Measurements from ENCODE around the gene OOSP2.

Gene OOSP2

DNA sequence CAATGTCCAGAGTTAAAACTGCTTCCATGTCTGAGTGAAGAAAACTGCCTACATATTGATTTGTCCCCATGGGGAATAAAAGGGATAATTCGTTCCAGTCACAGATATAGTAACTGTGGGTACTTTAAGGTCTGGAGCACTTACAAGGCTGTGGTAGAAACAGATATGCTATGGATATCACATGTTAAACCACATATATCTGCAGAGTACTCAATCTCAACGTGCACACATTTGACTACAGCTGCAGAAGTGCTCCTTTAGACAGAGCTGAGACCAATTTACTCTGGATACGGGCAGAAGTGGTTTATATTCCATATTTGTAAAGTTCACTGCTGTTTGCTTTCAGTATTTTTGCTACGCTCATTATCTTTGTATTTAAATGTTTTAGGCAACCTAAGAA is 38.5 kb downstream of the OOSP2 start:
- no peak for DNase-seq (ENCODE audit: low read depth)
- TF ChIP-seq, protein P1, sequence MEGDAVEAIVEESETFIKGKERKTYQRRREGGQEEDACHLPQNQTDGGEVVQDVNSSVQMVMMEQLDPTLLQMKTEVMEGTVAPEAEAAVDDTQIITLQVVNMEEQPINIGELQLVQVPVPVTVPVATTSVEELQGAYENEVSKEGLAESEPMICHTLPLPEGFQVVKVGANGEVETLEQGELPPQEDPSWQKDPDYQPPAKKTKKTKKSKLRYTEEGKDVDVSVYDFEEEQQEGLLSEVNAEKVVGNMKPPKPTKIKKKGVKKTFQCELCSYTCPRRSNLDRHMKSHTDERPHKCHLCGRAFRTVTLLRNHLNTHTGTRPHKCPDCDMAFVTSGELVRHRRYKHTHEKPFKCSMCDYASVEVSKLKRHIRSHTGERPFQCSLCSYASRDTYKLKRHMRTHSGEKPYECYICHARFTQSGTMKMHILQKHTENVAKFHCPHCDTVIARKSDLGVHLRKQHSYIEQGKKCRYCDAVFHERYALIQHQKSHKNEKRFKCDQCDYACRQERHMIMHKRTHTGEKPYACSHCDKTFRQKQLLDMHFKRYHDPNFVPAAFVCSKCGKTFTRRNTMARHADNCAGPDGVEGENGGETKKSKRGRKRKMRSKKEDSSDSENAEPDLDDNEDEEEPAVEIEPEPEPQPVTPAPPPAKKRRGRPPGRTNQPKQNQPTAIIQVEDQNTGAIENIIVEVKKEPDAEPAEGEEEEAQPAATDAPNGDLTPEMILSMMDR (IDR thresholded peaks at IDR 0.05; ENCODE audit: low read depth, low read length, missing control alignments): no peak
- no peak overlapping the region for H3K4me3 ChIP-seq (ENCODE audit: low read depth, low read length)

DNA sequence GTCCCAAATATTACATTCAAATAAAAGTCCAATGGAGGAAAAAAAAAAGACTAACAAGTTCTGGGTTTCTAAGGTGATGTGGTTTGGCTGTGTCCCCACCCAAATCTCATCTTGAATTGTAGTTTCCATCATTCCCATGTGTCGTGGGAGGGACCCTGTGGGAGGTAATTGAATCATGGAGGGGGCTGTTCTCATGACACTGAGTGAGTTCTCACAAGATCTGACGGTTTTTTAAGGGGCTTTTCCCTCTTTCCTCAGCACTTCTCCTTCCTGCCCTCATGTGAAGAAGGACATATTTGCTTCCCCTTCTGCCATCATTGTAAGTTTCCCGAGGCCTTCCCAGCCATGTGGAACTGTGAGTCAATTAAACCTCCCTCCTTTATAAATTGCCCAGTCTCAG is 40.3 kb downstream of the OOSP2 start:
- TF ChIP-seq, protein P1 (IDR thresholded peaks at IDR 0.05; ENCODE audit: low read depth, low read length, missing control alignments): no peak
- DNase-seq (ENCODE audit: low read depth): no peak
- no peak overlapping the region for H3K4me3 ChIP-seq (ENCODE audit: low read depth, low read length)

DNA sequence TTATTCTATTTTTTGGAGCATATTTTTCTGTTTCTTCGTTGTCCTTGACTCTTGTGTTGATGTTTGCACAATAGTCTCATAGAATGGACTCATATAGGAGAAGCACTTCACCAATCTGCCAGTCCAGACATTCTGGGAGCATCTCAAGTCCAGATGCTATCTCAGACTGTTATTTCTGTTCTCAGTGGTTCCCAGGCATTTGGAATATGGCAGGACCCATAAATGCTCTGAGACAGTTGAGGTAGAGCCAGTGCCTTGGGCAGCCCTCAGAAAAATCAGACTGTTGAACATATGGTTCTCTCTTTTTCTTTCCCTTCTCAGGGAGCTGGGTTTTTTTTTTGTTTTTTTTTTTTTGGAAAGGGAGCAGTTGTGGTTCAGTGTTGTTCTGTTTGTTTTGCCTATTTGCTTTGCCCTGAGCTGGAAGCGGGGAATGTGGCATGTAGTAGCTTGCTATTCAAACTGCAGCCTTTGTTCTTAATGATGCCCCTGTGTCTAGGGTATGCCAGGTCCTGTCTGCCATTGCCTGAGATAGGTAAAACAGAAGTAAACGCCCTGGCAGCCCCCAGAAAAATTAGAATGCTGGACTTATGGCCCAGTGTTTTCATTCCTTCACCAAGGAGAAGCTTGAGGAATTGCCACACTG is 44.5 kb downstream of the OOSP2 start:
- H3K4me3 ChIP-seq (ENCODE audit: low read depth, low read length): no peak overlapping the region
- TF ChIP-seq, protein P1 (IDR thresholded peaks at IDR 0.05; ENCODE audit: low read depth, low read length, missing control alignments): no peak
- no peak for DNase-seq (ENCODE audit: low read depth)

DNA sequence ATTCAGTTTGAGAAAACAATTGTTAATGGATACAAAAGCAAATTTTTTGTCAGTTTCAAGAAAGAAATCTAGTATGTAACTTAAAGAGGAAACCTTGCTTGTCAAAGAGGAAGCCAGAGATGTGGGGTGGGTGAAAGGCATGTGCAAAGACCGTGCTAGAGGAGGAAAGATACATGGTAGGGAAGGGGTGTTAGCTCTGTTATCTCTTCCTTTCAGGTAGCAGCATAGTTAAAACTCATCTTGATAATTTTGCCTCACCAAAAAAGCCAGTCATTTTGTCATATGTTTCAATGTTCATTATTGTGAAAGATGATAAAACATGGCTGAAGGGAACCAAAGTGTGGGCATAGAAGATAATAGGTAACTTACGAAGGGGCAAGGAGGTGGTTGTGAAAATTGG is 45.7 kb downstream of the OOSP2 start:
- H3K4me3 ChIP-seq (ENCODE audit: low read depth, low read length): no peak overlapping the region
- no peak for DNase-seq (ENCODE audit: low read depth)
- TF ChIP-seq, protein P1 (IDR thresholded peaks at IDR 0.05; ENCODE audit: low read depth, low read length, missing control alignments): no peak

DNA sequence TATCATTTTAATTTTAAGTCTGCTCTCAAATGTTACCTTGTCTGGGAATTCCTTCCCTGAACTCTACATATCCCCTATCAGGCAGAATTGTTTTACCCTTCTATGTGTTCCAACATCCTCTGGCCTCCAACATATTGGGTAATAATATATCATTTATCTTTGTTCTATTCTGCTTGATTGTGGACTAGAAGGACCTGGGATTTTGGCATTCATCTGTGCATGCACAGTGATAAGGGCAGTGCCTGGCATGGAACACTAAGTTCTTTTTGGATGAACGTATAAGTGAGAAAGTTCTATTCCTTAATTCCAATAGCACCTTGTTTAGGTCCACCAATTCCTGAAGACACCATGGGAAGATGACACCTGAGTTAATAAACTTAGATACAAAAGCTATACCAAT is 47.0 kb downstream of the OOSP2 start:
- TF ChIP-seq, protein P1 (IDR thresholded peaks at IDR 0.05; ENCODE audit: low read depth, low read length, missing control alignments): no peak
- no peak overlapping the region for H3K4me3 ChIP-seq (ENCODE audit: low read depth, low read length)
- no peak for DNase-seq (ENCODE audit: low read depth)

DNA sequence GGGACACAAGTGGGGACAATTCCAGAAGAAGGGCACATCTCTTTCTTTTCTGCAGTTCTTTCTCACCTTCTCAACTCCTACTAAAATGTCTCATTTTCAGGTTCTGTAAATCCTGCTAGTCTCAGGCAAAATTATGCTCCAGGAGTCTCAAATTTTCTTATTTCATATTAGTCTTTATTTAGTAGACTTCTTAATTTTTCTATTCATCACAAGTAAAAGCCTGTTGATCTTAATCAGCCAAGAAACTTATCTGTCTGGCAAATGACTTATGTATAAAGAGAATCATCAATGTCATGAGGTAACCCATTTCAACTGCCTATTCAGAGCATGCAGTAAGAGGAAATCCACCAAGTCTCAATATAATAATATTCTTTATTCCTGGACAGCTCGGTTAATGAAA is 48.2 kb downstream of the OOSP2 start, which contains the start of gene MS4A2:
MS4A2 (plus strand) TSS at position 301 of the 400 bp plus-strand sequence. CDS start 102 bp downstream, outside the sequence.
- no peak within 1 kb of the TSS for H3K4me3 ChIP-seq (ENCODE audit: low read depth, low read length)
- no peak for DNase-seq (ENCODE audit: low read depth)
- TF ChIP-seq, protein P1 (IDR thresholded peaks at IDR 0.05; ENCODE audit: low read depth, low read length, missing control alignments): no peak

DNA sequence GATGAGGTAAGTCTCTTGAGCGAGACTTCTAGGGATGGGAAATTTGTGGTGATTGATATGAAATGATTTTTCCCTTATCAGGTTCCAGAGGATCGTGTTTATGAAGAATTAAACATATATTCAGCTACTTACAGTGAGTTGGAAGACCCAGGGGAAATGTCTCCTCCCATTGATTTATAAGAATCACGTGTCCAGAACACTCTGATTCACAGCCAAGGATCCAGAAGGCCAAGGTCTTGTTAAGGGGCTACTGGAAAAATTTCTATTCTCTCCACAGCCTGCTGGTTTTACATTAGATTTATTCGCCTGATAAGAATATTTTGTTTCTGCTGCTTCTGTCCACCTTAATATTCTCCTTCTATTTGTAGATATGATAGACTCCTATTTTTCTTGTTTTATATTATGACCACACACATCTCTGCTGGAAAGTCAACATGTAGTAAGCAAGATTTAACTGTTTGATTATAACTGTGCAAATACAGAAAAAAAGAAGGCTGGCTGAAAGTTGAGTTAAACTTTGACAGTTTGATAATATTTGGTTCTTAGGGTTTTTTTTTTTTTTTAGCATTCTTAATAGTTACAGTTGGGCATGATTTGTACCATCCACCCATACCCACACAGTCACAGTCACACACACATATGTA is 55.4 kb downstream of the OOSP2 start:
- DNase-seq (ENCODE audit: low read depth): no peak
- TF ChIP-seq, protein P1 (IDR thresholded peaks at IDR 0.05; ENCODE audit: low read depth, low read length, missing control alignments): no peak
- H3K4me3 ChIP-seq (ENCODE audit: low read depth, low read length): no peak overlapping the region
